GM21723 (cell line): ENCODE results near the gene MYOF.
"Not testable (repeated sequence)": the region's sequence is repeated elsewhere in the genome, so short reads cannot be mapped to it uniquely, and the experiment has no call there.

Source experiments
- ATAC-seq: cut with Tn5 transposase; IDR thresholded peaks from one replicate; pipeline ENCODE4 v1.9.1; 2021; ENCODE audit warnings: mild to moderate bottlenecking, moderate library complexity; ENCODE audit not compliant: unreplicated experiment

Gene MYOF

GRCh38 chr10:93431361-93431760 is 50.8 kb downstream of the MYOF start:
- no peak for ATAC-seq

GRCh38 chr10:93425861-93426260 is 56.3 kb downstream of the MYOF start:
- ATAC-seq, result no peak

GRCh38 chr10:93422118-93422517 is 60.0 kb downstream of the MYOF start:
- ATAC-seq, result no peak

DNA sequence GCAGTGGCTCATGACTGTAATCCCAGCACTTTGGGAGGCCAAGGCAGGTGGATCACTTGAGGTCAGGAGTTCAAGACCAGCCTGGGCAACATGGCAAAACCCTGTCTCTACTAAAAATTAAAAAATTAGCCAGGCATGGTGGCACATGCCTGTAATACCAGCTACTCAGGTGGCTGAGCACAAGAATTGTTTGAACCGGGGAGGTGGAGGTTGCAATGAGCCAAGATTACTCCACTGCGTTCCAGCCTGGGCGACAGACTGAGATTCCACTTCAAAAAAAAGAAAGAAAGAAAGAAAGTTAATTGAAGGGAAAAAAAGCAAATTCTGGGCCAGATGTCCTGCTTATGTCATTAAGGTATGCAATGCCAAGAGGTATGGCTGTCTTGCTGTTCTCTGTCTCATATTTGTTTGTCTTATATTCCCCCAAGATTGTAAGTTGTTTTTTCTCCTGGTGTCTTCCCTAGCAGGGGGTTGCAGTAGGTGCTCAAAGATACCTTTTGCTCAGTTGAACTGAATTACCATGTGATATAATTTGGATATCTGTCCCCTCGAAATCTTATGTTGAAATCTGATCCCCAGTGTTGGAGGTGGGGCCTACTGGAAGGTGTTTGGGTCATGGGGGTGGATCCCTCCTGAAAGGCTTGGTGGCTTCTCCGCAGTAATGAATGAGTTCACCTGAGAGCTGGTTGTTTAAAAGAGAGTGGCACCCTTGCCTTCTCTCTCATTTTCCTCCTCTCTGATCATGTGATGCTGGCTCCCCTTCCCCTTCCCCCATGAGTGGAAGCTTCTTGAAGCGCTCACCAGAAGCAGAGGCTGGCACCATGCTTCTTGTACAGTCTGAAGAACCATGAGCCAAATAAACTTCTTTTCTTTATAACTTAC is 60.9 kb downstream of the MYOF start:
- no peak for ATAC-seq

DNA sequence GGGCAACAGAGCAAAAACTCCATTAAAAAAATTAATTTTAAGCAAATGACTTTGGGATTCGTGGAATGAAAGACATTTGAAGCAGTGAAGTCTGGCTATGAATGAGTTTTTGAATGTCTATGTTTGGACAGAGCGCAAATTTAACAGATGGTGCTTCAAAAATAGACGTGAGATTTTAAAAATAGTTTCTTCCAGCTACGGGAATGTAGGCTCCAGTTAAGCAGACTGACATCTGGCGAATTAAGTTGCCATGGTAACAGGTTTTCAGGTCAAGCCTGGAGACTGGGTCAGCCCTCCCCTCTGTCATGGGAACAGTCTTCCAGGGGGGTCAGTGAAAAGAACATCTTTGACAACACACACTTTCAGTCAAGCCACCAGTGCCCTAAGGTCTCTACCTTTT is 62.0 kb downstream of the MYOF start:
- no peak for ATAC-seq

DNA sequence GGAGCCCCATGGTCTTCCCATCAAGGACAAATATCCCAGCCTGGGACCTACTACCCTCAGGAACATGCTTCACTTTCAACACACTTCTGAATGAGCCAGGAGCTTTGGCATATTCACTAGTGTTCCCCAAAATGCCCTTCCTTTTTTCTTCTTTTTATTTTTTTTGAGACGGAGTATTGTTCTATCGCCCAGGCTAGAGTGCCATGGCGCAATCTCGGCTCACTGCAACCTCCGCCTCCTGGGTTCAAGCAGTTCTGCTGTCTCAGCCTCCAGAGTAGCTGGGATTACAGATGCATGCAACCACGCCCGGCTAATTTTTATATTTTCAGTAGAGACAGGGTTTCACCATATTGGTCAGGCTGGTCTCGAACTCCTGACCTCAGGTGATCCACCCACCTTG is 63.1 kb downstream of the MYOF start:
- not testable (repeated sequence) for ATAC-seq

GRCh38 chr10:93417921-93418320 is 64.2 kb downstream of the MYOF start:
- no peak for ATAC-seq

- no peak for ATAC-seq
Observed at GRCh38 chr10:93417266-93417665, 64.9 kb downstream of the MYOF start.

DNA sequence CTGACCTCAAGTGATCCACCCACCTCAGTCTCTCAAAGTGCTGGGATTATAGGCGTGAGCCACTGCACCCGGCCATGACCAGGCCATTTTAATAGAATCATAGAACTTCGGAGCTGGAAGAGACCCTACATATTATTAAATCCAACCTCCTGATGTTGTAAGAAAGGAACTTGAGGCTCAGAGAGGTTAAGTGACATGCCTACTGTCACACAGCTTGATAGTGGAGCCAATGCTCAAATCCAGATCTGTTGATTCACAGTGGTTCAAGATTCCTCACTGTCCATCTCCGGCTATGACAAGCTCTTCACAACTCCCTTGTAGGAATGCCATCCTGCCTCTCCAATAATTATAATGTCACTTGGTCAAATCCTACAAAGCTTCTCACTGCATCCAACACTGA is 65.3 kb downstream of the MYOF start:
- no peak for ATAC-seq

DNA sequence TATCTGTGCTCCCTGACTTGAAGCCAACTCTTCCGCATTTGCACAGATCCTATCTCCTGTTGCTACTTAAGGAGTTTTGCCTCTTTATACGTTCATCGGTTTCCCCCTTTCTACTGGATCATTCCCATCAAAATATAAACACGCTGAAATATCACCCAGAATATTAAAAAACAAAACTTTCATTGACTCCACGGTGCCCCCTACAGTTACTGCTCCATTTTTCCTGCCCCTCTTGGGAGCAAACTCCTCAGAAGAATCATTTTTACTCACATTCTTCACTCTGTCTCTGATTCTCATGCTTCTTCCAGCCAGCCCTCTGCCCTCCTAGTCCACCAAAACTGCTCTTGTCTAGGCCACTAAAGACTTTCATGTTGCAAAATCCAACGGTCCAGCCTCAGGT is 66.4 kb downstream of the MYOF start:
- no peak for ATAC-seq

- no peak for ATAC-seq
Observed at GRCh38 chr10:93413252-93413689, 68.9 kb downstream of the MYOF start.

DNA sequence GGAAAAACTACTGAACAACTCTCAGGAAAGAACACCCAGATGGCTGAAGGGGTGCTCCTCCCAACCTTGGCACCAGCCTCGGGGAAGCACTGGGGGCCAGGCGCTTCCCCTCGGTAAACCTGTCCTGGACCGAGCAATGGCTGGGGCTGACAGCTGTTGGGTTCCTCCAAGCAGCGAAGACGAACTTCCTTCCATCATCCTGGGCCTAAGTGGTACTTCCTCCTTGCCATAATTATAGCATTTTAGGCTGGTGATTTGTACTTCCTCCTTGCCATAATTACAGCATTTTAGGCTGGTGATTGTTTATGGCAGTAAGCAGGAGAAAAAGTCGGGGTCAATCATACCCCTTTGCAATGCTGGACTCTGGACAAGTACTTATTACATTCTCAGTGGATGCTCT is 69.3 kb downstream of the MYOF start:
- ATAC-seq, result no peak

GRCh38 chr10:93410697-93411348 is 71.3 kb downstream of the MYOF start:
- ATAC-seq, result no peak

GRCh38 chr10:93408783-93409182 is 73.4 kb downstream of the MYOF start:
- no peak for ATAC-seq

DNA sequence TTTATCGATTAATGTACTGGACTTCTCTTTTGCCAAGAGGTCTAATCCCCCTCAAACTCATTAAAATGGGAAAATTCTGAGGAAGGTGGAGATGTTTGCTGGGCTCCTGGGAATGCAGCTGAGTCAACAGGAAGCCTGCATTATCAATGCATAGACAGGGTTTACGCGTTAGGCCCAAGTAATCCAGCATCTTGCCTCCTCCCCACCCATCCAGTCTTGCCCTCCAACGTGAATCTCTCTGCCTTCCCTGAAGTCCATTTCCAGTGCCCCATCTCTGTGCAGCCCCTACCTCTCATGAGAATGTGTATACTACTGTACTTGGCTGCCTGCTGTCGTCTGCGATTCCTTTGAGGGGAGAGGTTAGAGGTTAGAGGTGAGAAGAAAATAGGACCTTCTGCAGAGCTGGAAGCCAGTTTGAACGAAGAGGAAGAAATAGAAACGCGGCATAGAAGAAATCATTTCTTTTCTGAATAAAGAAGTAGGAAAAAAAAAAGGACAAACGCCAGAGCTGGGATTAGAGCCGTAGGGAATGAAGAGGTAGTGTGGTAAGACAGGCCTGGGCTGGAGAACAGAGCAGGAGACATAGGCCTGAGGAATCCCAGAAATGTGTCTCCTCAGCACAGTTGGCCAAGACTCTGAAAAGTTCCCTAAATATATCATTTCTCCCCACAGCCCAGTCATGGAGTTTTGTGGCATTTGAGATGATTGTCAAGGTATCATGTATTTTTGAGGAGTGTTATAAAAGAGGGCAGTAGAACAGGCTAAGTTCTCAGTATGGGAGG is 75.6 kb downstream of the MYOF start:
- ATAC-seq, result no peak

DNA sequence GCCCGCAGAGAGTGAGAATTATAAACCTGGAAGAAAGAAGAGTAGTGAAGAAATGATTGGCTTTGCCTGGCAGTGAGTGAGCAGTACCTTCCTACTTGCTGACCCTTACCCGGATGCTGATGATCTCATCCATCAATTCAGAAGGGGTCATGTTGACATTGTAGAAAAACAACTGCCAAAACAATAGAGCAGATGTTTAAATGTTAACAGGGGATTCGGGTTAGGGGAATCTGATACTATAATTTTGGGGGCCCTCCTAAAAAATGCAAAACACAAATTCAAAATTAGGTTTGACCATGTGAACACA is 78.1 kb downstream of the MYOF start:
- no peak for ATAC-seq

- ATAC-seq, result no peak
Observed at GRCh38 chr10:93403152-93404047, 78.7 kb downstream of the MYOF start.

- ATAC-seq, result no peak
Observed at GRCh38 chr10:93402192-93402591, 79.9 kb downstream of the MYOF start.

DNA sequence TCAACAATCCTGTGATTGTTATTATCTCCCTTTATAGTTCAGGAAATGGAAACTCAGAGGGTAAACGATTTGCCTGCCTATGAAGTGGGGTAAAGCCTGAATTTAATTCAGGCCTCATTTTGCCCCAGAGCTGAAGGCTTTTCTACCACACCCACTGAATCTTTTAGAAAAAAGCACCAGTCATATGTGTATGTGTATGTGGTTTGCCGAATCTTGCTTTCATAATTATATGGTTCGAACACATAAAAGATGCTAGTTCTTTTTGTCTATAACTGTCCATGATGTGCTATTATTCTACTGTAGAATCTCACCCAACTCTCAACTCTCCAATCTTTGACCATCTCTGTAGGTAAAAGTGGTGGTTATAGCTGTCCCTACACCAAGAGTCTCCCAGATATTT is 83.6 kb downstream of the MYOF start:
- ATAC-seq, result no peak

- ATAC-seq, result no peak
Observed at GRCh38 chr10:93397020-93397419, 85.1 kb downstream of the MYOF start.

GRCh38 chr10:93393211-93393610 is 88.9 kb downstream of the MYOF start:
- ATAC-seq, result no peak
